Fibroblast of pulmonary artery (primary cell): Measurements from ENCODE around the gene TRIM71.
"Not testable (repeated sequence)": the region's sequence is repeated elsewhere in the genome, so short reads cannot be mapped to it uniquely, and the experiment has no call there.

ENCODE experiments used
- DNase-seq: peaks from one replicate; pipeline ENCODE4 v3.0.0-alpha.2; 2010; ENCODE audit warnings: low read depth
- H3K4me3 ChIP-seq: replicated peaks from 2 replicates; pipeline ENCODE4 v1.5.1; 2011; ENCODE audit warnings: low read depth, mild to moderate bottlenecking, control low read depth, low read length, moderate library complexity
- TF ChIP-seq, protein P1 (sequence below): IDR thresholded peaks from 2 replicates; pipeline ENCODE4 v1.5.1; 2011; ENCODE audit warnings: mild to moderate bottlenecking, control low read depth, low read length, inconsistent platforms; ENCODE audit errors: missing control alignments

Gene TRIM71

DNA sequence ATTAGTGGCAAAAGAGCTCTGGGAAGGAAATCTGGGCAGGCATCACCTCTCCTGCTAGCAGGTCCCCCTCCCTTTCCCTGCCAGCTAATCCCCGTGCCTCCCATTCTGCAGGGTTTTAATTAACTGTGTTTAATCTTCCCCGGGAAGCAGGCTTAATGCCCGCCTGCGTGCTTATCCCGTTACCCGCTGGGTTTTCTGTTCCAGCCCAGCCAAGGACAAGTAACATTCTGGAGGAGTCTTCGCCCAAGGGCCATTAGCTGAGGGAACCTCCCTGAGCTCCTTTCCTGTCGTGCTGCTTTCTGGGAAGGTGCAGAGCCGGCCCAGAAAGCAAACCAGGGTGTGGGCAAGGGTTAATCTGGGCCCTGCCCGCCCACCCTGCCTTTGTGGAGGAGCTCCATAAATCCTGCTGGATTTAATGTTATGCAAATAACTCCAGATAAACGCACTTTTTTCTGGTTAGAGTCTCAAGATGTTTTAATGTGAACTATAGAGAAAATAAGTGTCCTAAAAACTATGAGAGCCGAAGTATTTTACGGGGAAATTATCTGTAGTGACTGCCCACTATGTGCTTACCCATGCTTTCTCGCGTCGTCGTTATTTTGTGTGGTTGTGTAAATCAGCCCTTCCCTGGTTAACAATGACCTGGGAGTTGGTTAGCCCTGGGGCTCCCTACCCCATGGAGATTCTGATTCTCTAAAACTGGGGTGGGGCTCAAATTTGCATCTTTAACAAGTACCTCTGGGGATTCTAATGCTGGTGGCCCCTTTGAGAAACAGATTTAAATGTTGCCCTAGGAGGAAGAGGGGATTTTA lies 25.9 kb downstream of the TRIM71 start:
- DNase-seq: no peak
- no peak overlapping the region for H3K4me3 ChIP-seq
- TF ChIP-seq, protein P1, sequence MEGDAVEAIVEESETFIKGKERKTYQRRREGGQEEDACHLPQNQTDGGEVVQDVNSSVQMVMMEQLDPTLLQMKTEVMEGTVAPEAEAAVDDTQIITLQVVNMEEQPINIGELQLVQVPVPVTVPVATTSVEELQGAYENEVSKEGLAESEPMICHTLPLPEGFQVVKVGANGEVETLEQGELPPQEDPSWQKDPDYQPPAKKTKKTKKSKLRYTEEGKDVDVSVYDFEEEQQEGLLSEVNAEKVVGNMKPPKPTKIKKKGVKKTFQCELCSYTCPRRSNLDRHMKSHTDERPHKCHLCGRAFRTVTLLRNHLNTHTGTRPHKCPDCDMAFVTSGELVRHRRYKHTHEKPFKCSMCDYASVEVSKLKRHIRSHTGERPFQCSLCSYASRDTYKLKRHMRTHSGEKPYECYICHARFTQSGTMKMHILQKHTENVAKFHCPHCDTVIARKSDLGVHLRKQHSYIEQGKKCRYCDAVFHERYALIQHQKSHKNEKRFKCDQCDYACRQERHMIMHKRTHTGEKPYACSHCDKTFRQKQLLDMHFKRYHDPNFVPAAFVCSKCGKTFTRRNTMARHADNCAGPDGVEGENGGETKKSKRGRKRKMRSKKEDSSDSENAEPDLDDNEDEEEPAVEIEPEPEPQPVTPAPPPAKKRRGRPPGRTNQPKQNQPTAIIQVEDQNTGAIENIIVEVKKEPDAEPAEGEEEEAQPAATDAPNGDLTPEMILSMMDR: no peak

DNA sequence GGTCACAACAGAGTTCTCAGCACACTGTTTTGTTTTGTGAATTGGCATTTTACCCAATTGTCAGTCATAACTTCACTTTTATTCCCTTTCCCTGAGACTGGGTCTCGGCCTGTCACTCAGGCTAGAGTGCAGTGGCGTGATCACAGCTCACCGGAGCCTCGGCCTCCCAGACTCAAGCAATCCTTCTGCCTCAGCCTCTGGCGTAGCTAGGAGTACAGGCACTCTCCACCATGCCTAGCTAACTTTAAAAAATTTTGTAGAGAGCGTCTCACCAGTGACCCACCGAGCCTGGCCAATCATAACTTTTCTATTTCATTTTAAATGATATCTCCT lies 26.5 kb downstream of the TRIM71 start:
- DNase-seq: no peak
- H3K4me3 ChIP-seq: no peak overlapping the region
- TF ChIP-seq, protein P1: no peak

DNA sequence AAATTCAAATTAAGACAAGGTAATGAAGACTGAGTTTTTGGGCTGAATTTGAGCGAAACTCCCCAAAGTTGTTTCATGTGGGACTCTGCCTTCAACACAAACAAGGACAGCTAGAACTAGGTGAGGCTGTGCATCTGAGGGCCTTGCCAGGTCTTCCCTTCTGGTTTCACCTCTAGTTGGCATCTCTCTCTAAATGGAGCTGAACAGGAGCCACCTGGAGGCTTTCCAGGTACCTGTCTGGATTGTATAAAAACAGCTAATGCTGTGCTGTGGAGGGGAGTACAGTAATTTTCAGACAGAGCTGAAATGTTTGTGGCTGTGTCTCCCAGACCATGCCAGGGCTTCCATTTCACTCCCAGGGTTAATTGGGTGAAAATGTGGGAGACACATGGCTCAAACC lies 27.1 kb downstream of the TRIM71 start:
- no peak for DNase-seq

DNA sequence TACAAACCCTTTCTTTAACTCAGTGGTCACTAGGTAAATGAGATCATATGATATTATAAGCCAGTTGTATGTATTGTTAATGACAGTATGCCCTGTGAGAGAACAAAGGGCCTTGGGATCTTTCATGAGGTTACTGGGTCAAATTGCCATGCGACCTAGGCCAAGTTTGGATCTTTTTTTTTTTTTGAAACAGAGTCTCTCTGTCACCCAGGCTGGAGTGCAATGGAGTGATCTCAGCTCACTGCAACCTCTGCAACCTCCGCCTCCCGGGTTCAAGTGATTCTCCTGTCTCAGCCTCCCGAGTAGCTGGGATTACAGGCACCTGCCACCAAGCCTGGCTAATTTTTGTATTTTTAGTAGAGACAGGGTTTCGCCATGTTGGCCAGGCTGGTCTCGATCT lies 27.7 kb downstream of the TRIM71 start:
- not testable (repeated sequence) for DNase-seq, H3K4me3 ChIP-seq

More for the DNA sequence above, 27.1 kb downstream of the TRIM71 start:
- H3K4me3 ChIP-seq: no peak overlapping the region
- TF ChIP-seq, protein P1: no peak

DNA sequence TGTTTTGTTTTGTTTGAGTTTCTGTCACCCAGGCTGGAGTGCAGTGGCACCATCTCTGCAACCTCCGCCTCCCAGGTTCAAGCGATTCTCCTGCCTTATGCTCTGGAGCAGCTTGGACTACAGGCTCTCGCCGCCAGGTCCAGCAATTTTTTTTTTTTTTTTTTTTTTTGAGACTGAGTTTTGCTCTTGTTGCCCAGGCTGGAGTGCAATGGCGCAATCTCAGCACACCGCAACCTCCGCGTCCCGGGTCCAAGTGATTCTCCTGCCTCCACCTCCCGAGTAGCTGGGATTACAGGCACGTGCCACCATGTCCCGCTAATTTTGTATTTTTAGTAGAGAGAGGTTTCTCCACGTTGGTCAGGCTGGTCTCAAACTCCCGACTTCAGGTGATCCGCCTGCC lies 29.2 kb downstream of the TRIM71 start:
- H3K4me3 ChIP-seq, DNase-seq: not testable (repeated sequence)

DNA sequence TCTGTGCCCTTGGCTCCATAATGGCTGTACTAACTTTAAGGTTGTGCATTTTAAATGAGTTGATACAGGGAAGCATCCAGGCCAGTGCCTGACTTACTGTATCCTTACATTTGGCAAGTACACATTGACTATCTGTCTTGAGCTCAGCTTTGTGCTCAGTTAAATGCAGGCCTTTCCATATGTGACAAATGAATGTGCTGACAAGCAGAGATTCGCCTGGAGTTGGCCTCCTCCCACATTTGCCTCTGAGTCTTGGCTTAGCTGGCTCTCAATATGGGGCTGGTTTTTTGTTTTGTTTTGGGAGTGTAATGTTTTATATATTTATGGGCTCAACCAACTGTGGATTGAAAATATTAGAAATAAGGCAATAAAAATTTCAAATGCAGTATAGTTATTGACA lies 29.7 kb downstream of the TRIM71 start:
- DNase-seq: no peak
- H3K4me3 ChIP-seq: no peak overlapping the region
- TF ChIP-seq, protein P1: no peak

DNA sequence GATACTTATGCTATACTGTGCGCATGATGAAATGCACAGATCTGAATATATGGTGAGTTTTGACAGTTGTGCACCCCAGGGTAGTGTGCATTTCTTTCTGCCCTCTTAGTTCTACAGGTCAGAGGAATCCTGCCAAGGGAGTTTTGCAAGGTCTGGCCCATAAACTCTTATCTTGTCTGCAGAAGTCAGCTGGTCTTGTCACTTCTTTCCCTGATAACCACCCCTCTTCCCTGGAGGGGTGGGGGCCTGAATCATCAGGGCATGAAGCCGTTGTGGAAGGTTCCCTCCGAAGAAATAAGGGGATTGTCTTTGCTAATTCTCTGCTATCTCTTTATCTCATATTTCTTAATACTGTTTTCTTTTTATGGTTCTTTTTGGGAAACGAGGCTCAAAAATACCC lies 30.4 kb downstream of the TRIM71 start:
- TF ChIP-seq, protein P1: no peak
- DNase-seq: no peak
- H3K4me3 ChIP-seq: no peak overlapping the region

DNA sequence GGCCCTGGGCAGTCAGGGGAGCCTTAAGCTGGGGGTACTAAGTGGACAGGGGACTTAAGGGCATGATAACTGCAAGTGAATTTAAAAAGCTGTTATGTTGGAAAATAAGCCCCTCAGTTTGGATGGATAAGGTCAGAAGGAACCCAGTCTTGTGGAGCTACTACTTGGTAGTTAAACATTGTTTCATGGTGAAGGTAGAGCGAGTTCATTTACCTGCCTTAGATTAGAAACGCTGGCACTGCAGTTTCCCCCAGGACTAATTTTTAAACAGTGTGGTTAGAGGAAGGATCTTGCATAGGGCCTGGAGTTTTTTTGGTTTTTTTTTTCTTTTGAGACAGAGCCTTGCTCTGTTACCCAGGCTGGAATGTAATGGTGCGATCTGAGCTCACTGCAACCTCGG lies 31.2 kb downstream of the TRIM71 start:
- no peak for DNase-seq
- no peak overlapping the region for H3K4me3 ChIP-seq
- TF ChIP-seq, protein P1: no peak
